Measurements from ENCODE around the gene LAMA5.

The LAMA5 gene

DNA sequence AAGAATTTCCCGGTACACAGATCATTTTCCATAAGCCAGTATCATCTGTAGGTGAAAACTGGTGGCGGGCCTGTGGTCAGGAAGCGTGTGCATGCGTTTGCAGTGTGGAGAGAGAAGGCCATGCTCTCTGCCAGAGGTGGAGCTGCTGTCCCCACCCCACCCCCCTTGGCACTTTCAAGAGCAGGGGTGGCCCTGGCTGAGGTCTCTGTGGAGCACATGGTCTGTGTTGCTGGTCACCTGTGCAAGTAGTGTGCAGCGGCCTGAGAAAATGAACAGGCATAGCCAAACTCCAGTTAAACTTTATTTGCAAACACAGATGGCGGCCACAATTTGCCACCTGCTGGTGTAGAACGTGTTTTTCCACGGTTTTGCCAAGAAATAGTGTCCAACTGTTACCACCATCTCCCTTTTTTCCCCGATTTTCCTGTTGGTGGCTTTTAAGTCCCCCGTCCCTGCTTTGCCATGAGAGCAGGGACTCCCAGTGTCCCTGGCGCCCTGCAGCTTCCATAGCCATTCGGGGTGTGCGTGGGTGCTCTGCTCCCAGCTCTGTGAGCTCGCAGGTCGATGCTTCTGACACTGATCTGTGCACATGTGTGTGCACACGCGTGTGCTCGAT is 61.9 kb downstream of the LAMA5 start:
- in situ Hi-C loops (cut with HindIII; ENCODE audit: low sequenced_read_pairs) = no loop called here

GRCh38 chr20:62304331-62305148 is 62.6 kb downstream of the LAMA5 start:
- in situ Hi-C loops (cut with HindIII; ENCODE audit: low sequenced_read_pairs) = no loop called here

- in situ Hi-C loops (cut with HindIII; ENCODE audit: low sequenced_read_pairs) = no loop called here
Observed at GRCh38 chr20:62303340-62304226, 63.5 kb downstream of the LAMA5 start.

GRCh38 chr20:62303062-62303339 is 64.1 kb downstream of the LAMA5 start:
- in situ Hi-C loops (cut with HindIII; ENCODE audit: low sequenced_read_pairs) = no loop called here

GRCh38 chr20:62302341-62303061 is 64.6 kb downstream of the LAMA5 start, which contains the start of gene ADRM1:
Gene ADRM1, plus strand, starts transcription at chr20:62302997. Its CDS starts 572 bp downstream, at chr20:62303569.
- in situ Hi-C loops (cut with HindIII; ENCODE audit: low sequenced_read_pairs) = no loop called here

DNA sequence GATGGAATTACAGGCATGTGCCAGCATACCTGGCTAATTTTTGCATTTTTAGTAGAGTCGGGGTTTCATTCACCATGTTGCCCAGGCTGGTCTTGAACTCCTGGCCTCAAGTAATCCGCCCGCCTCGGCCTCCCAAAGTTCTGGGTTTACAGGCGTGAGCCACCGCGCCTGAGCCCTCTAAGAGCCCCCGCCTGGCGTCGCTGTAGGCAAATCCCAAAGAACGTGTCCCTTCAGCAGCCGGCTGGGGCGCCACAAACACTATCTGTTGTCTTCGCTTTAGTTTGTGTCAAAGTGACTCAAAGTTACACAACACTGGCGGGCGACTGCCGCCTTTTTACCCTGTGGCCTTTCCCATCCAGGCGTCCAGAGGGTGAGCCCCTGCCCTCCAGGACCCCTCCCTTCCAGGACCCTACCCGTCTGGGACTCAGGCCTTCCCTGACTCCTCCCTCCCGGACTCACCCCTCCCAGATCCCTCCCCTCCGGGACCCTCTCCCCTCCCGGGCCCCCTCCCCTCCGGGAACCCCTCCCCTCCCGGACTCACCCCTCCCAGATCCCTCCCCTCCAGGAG is 65.3 kb downstream of the LAMA5 start:
- in situ Hi-C loops (cut with HindIII; ENCODE audit: low sequenced_read_pairs) = no loop called here

DNA sequence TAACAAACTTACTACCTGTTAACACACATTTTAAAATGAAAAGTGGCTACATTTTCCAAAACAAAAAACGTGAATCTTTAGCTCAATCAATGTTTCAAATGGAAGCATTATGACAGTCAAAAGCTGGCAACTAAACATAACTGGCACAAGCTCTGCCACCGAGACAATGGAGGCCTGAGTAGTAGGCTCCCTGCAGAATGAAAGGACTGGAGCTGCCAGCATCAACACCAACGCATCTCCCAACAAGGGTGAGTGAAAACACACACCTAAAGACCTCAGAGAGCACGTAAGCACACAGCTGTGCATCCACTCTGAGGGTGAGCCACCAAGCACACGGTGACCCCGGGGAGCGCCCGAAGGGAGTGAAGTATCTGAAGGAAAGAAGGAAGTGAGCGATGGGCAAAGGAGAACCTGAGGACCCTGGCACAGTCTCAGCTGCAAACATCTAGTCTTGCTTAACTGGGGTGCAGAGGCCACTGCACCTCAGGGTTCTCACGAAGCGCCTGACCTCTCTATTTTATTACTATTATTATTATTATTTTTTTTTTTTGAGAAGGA is 65.9 kb downstream of the LAMA5 start:
- in situ Hi-C loops (cut with HindIII; ENCODE audit: low sequenced_read_pairs) = no loop called here

GRCh38 chr20:62300319-62300718 is 66.8 kb downstream of the LAMA5 start:
- in situ Hi-C loops (cut with HindIII; ENCODE audit: low sequenced_read_pairs) = no loop called here

DNA sequence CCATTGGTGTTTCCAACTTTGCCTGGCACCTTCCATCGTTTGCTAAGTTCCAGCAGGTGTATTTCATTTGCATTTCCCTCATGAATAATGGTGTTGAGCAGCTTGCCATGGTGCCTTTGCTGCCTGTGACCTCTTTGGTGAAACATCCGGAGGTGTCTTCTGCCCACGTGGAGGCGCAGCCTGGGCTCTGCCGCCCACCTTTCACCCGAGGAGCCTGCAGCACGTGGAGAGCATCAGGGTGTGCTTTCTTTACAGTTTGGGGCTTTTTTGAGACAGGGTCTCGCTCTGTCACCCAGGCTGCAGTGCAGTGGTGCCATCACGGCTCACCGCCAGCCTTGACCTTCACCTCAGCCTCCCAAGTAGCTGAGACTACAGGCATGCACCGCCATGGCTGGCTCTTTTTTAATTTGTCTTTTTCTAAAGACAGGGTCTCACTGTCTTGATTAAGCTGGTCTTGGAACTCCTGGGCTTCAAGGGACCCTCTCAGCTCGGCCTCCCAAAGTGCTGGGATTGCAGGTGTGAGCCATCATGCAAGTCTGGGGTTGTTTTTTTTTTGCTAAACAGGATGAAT is 67.4 kb downstream of the LAMA5 start:
- in situ Hi-C loops (cut with HindIII; ENCODE audit: low sequenced_read_pairs) = loop anchor here (10.0 kb wide), 3 partner anchors 85 to 245 kb away; partner anchors contain the start of gene RPS21

DNA sequence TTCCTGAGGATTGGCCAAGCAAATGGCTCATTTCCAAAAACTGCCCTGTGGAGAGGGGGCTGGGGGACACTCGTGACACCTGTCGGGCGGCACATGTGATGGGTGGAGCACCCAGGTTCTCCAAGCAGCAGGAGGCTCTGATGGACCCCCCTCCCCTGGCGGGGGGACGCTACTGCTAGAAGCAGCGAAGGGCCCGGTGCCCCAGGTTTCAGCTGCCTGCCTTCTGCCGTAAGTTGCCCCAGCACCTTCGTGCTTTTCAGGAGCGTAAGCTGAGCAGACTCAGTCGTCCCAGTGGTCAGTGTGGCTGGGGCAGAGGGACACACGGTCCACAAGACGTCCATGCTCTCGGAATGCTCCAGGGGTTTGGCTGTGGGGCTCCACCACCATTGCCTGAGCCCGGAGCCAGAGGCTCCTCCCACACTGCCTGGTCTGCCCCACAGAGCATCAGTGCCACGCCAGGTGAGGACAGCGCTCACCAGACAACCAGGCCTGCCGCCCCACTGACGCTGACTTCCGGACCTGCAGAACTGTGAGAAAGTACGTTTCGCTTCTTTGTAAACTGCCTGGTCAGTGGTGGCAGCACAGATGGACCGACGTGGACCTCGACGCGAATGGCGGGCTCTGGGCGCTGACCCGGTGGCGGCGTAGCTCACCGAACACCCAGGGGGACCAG is 68.4 kb downstream of the LAMA5 start:
- in situ Hi-C loops (cut with HindIII; ENCODE audit: low sequenced_read_pairs) = loop anchor here (10.0 kb wide), 3 partner anchors 86 to 246 kb away; partner anchors contain the start of gene RPS21

GRCh38 chr20:62297449-62298227 is 69.5 kb downstream of the LAMA5 start:
- in situ Hi-C loops (cut with HindIII; ENCODE audit: low sequenced_read_pairs) = loop anchor here (10.0 kb wide), 3 partner anchors 87 to 247 kb away; partner anchors contain the start of gene RPS21

GRCh38 chr20:62296724-62297448 is 70.2 kb downstream of the LAMA5 start:
- in situ Hi-C loops (cut with HindIII; ENCODE audit: low sequenced_read_pairs) = loop anchor here (10.0 kb wide), 3 partner anchors 88 to 248 kb away; partner anchors contain the start of gene RPS21

DNA sequence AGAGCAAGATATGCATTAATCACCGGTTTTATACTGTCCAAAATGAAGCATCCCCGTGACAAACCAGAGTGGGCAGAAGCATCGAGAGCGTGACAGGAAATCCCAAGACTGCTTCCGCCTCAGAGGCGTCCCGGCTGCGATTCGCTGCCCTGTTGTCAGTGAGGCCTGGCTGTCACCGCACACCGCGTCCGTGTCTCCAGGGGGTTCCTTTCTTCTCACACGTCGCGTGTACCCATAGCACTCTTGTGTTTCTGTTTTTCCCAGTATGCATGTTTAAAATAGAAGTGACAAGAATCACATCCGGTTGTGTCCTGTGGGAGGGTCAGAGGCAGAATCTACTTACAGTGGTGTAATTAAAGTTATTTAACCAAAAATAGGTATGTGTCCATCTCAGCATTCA is 72.6 kb downstream of the LAMA5 start:
- in situ Hi-C loops (cut with HindIII; ENCODE audit: low sequenced_read_pairs) = loop anchor here (10.0 kb wide), 3 partner anchors 90 to 250 kb away; partner anchors contain the start of gene RPS21

DNA sequence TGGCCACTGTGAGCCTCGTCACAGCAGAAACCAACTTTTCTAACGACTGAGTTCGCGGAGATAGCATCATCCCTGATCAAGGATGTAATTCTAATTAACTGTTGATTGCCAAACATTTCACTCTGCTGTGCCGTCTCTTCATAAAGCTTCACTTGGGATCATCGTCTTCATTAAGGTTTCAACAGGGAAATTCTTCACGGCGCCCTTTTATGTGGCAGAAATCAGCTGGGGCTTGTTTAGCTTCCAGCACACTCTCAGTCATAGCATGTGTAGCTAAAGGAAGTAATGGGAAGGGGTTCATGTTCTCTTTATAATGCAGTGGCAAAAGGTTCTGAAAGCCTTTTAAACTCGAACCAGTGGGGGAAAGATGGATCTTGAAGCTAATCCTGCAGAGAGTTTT is 73.2 kb downstream of the LAMA5 start:
- in situ Hi-C loops (cut with HindIII; ENCODE audit: low sequenced_read_pairs) = loop anchor here (10.0 kb wide), 3 partner anchors 89 to 251 kb away; partner anchors contain the start of gene RPS21

- in situ Hi-C loops (cut with HindIII; ENCODE audit: low sequenced_read_pairs) = loop anchor here (10.0 kb wide), 3 partner anchors 88 to 252 kb away; partner anchors contain the start of gene RPS21
Observed at GRCh38 chr20:62293111-62293784, 73.9 kb downstream of the LAMA5 start.

DNA sequence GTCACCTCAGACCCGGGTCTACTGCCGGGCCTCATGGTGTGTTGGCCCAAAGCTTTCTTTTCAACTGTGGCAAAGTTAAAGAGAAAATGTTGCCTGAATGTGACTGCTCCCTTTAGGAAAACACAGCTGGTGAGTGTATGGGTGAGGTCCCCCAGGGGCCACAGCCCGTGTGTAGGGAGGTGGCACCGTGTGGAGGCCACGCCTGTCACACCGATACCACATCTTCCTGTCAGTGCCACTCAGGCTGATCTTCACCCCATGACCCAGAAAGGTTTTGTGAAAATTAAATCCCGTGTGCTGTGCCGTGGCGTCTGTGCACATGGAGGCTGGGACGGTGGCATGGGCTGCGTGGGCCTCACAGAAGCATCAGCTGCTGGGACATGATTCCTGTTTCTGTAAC is 75.0 kb downstream of the LAMA5 start:
- in situ Hi-C loops (cut with HindIII; ENCODE audit: low sequenced_read_pairs) = loop anchor here (10.0 kb wide), 3 partner anchors 87 to 253 kb away; partner anchors contain the start of gene RPS21
